GM19023 (cell line): ENCODE results near the gene SCN3A.

Experiments used
- ATAC-seq: cut with Tn5 transposase; IDR thresholded peaks from one replicate; pipeline ENCODE4 v1.9.1; 2021; ENCODE audit warnings: mild to moderate bottlenecking, moderate library complexity; ENCODE audit not compliant: unreplicated experiment

Gene SCN3A

GRCh38 chr2:165192729-165193128 is 11.1 kb downstream of the SCN3A start:
- ATAC-seq = peak; percentile 16

GRCh38 chr2:165191096-165191728 is 12.6 kb downstream of the SCN3A start:
- ATAC-seq = no peak

GRCh38 chr2:165185633-165186032 is 18.2 kb downstream of the SCN3A start:
- ATAC-seq = no peak

GRCh38 chr2:165182029-165182428 is 21.8 kb downstream of the SCN3A start:
- no peak for ATAC-seq

GRCh38 chr2:165176780-165177179 is 27.1 kb downstream of the SCN3A start:
- ATAC-seq = no peak

GRCh38 chr2:165173215-165173614 is 30.6 kb downstream of the SCN3A start:
- no peak for ATAC-seq

- ATAC-seq = no peak
These were observed 39.6 kb downstream of the SCN3A start for GRCh38 chr2:165164201-165164600.

- ATAC-seq = no peak
These were observed 40.1 kb downstream of the SCN3A start for GRCh38 chr2:165163761-165164160.

GRCh38 chr2:165162466-165162865 is 41.4 kb downstream of the SCN3A start:
- ATAC-seq = no peak

- no peak for ATAC-seq
These were observed 42.3 kb downstream of the SCN3A start for GRCh38 chr2:165161510-165161909.

- ATAC-seq = no peak
These were observed 46.7 kb downstream of the SCN3A start for GRCh38 chr2:165157160-165157559.

GRCh38 chr2:165155152-165155551 is 48.7 kb downstream of the SCN3A start:
- ATAC-seq = no peak

- peak; percentile 90 for ATAC-seq
These were observed 54.4 kb downstream of the SCN3A start for GRCh38 chr2:165149439-165149838.

GRCh38 chr2:165147186-165148045 is 56.4 kb downstream of the SCN3A start:
- no peak for ATAC-seq

- no peak for ATAC-seq
These were observed 59.5 kb downstream of the SCN3A start for GRCh38 chr2:165144315-165144714.

- no peak for ATAC-seq
These were observed 62.1 kb downstream of the SCN3A start for GRCh38 chr2:165141601-165142354.

GRCh38 chr2:165126244-165126643 is 77.6 kb downstream of the SCN3A start:
- ATAC-seq = no peak

- no peak for ATAC-seq
These were observed 81.3 kb downstream of the SCN3A start for GRCh38 chr2:165122521-165122920.

- no peak for ATAC-seq
These were observed 82.9 kb downstream of the SCN3A start for GRCh38 chr2:165120740-165121467.

- no peak for ATAC-seq
These were observed 88.6 kb downstream of the SCN3A start for GRCh38 chr2:165115258-165115657.

- no peak for ATAC-seq
These were observed 89.4 kb downstream of the SCN3A start for GRCh38 chr2:165114346-165114939.
